Measurements from ENCODE around the gene B3GNT8. TPM values are rescaled to one million over a fixed set of nuclear protein-coding genes. Genes with fewer than 3 reads are reported as not detected.
"Not testable (repeated sequence)": the region's sequence is repeated elsewhere in the genome, so short reads cannot be mapped to it uniquely, and the experiment has no call there.

The B3GNT8 gene
- total RNA-seq, 2 donors from 2014 or later, result 4.0 to 4.2 TPM

DNA sequence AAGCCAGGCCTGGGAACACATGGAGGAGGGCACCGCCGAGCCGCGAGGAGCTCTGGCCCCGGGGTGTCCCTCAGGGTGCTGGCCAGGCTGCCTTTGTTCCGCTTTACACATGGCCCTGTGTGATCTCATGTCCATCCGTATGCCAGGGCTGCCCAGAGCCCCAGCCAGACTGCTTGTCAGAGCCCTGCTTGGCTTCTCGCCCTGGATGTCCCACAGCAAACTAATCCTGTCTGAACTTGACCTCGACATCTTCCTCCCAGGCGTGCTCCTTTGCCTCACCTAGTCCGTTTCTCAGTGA lies 15.3 kb downstream of the B3GNT8 start:
- H3K9me3 ChIP-seq, result no peaks in the 10 kb centered on the region
- H3K27me3 ChIP-seq (replicated peaks; ENCODE audit: insufficient read depth), result no peaks in the 10 kb centered on the region
- TF ChIP-seq, protein P1, sequence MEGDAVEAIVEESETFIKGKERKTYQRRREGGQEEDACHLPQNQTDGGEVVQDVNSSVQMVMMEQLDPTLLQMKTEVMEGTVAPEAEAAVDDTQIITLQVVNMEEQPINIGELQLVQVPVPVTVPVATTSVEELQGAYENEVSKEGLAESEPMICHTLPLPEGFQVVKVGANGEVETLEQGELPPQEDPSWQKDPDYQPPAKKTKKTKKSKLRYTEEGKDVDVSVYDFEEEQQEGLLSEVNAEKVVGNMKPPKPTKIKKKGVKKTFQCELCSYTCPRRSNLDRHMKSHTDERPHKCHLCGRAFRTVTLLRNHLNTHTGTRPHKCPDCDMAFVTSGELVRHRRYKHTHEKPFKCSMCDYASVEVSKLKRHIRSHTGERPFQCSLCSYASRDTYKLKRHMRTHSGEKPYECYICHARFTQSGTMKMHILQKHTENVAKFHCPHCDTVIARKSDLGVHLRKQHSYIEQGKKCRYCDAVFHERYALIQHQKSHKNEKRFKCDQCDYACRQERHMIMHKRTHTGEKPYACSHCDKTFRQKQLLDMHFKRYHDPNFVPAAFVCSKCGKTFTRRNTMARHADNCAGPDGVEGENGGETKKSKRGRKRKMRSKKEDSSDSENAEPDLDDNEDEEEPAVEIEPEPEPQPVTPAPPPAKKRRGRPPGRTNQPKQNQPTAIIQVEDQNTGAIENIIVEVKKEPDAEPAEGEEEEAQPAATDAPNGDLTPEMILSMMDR (IDR thresholded peaks at IDR 0.05), result no peak
- peaks cover 7 to 24% of the 10 kb centered on the region in 2 donors for H3K4me1 ChIP-seq (ENCODE audit: control insufficient read depth in 1 of 2, low read depth in 2 of 2)
- H3K27ac ChIP-seq, result no peak overlapping the region
- peaks cover 46% of the 10 kb centered on the region for H3K36me3 ChIP-seq
- no peak for ATAC-seq (ENCODE audit: insufficient number of reproducible peaks, low FRiP score, low read depth)
- H3K4me3 ChIP-seq, result no peak overlapping the region
- DNase-seq (ENCODE audit: low spot score), result no peak

DNA sequence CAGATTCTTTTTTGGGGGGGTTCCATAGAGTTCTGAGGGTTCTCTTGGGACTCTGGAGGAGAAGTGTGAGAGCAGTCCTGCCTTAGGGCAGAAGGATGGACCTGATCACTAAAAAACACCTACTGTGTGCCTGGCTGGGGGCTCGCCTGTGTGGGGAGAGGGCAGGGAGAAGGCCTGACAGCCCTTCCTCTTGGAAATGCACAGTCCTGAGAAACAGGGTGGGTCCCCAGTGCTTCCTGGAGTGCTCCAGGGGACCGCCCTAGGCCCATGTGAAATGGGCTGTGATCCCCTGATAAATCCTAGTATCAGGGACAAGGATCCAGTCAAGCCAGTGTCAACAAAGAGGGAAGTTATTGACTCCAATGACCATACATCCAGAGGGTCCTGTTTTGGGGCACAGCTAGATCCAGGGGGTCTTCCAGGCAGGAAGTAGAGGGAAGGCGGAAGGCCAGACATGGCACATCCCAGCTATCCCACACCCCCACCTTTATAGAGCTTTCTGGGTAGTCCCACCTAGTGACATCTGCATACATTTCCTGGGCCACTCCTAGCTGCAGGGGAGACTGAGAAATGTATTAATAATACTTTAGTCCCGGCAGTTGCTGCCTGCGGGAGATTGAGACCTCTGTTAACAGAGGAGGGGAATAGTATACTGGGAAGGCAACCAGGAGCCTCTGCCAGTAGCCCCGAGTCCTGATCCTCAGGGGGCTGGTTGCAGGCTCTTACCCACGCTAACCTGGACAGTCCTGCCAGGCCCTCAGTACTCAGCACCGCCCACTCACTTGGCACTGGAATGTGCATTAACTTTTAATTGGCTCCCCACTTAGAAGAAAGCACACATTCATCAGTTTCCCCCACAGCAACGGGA lies 15.8 kb downstream of the B3GNT8 start:
- no peak overlapping the region for H3K4me3 ChIP-seq
- H3K27ac ChIP-seq, result no peak overlapping the region

DNA sequence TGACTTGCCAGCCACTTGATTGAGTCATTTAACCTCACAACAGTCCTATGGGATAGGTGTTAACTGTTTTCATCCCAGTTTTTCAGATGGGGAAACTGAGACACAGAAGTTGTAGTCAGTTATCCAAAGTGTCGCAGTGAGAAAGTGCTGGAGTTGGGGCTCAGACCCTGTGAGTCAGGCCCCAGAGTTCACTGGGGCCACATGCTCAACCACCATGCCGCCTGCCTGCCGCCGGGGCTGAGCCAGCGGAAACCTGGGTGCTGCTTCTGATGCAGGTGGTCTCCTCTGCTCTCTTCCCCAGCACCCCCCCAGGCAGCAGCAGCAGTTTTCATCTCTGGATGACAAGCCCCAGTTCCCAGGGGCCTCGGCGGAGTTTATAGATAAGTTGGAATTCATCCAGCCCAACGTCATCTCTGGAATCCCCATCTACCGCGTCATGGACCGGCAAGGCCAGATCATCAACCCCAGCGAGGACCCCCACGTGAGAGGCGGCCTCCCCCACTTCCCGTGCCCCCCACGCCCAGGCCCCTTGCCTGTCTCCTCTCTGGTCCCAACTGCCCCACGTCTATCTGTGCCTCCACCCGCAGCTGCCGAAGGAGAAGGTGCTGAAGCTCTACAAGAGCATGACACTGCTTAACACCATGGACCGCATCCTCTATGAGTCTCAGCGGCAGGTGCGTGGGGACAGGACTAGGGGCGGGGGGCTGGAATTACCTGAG lies 16.7 kb downstream of the B3GNT8 start:
- Histone ChIP-seq H3K4me3 (no peak overlapping the region), H3K4me1 (ENCODE audit: control insufficient read depth in 1 of 2, low read depth in 2 of 2) (peaks cover 7 to 24% of the 10 kb centered on the region in 2 donors), H3K27me3 (replicated peaks; ENCODE audit: insufficient read depth) (no peaks in the 10 kb centered on the region), H3K36me3 (peaks cover 36% of the 10 kb centered on the region), H3K27ac (no peak overlapping the region), H3K9me3 (no peaks in the 10 kb centered on the region)
- TF ChIP-seq, protein P1 (IDR thresholded peaks at IDR 0.05), result no peak
- no peak for DNase-seq (ENCODE audit: low spot score)
- no peak for ATAC-seq (ENCODE audit: insufficient number of reproducible peaks, low FRiP score, low read depth)

More for the DNA sequence above, 15.8 kb downstream of the B3GNT8 start:
- Histone ChIP-seq H3K4me1 (ENCODE audit: control insufficient read depth in 1 of 2, low read depth in 2 of 2) (peaks cover 7 to 24% of the 10 kb centered on the region in 2 donors), H3K36me3 (peaks cover 40% of the 10 kb centered on the region), H3K9me3 (no peaks in the 10 kb centered on the region), H3K27me3 (replicated peaks; ENCODE audit: insufficient read depth) (no peaks in the 10 kb centered on the region)
- ATAC-seq (ENCODE audit: insufficient number of reproducible peaks, low FRiP score, low read depth) (no peak), DNase-seq (ENCODE audit: low spot score) (no peak)
- TF ChIP-seq, protein P1 (IDR thresholded peaks at IDR 0.05), result no peak

DNA sequence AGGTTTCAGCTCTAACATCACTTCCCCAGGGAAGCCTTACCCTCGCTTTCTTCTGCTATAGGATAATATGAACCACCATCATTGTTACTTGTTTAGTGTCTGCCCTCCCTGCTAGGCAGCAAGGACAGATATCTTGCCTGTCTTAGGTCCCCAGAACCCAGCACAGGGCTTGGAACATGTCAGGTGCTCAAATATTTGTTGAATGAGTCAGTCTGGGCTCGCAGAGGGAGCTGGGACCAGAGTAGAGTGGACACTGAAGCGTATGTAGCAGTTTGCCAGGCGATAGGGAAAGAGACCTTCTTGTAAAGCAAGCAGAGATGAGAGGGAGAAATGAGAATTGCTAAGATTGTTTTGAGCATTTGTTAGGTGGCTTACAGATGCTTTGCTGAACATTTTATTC lies 17.9 kb downstream of the B3GNT8 start:
- H3K4me3 ChIP-seq, result no peak overlapping the region

DNA sequence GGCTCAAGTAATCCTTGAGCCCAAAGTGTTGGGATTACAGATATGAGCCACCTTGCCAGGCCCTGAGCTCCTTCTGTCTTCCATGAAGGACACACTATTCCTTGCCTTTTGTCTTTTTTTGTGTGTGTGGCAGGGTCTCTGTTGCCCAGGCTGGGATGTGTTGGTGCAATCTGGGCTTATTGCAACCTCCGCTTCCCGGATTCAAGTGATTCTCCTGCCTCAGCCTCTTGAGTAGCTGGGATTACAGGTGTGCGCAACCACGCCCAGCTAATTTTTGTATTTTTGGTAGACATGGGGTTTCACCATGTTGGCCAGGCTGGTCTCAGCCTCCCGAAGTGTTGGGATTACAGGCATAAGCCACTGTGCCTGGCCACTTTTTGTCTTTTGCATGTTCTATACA lies 18.3 kb downstream of the B3GNT8 start:
- not testable (repeated sequence) for ATAC-seq (ENCODE audit: insufficient number of reproducible peaks, low FRiP score, low read depth); H3K9me3 ChIP-seq; H3K27me3 ChIP-seq (replicated peaks; ENCODE audit: insufficient read depth); H3K4me3 ChIP-seq; DNase-seq (ENCODE audit: low spot score)
- peaks cover 23% of the 10 kb centered on the region for H3K36me3 ChIP-seq
- H3K27ac ChIP-seq, result peak overlapping the region; percentile 12 to 46
- H3K4me1 ChIP-seq (ENCODE audit: control insufficient read depth in 1 of 2, low read depth in 2 of 2), result peaks cover 7 to 24% of the 10 kb centered on the region in 2 donors

More for the DNA sequence above, 17.9 kb downstream of the B3GNT8 start:
- ATAC-seq (ENCODE audit: insufficient number of reproducible peaks, low FRiP score, low read depth), result peak; percentile 58
- no peak for DNase-seq (ENCODE audit: low spot score)
- TF ChIP-seq, protein P1 (IDR thresholded peaks at IDR 0.05), result no peak
- peaks cover 26% of the 10 kb centered on the region for H3K36me3 ChIP-seq
- H3K4me1 ChIP-seq (ENCODE audit: control insufficient read depth in 1 of 2, low read depth in 2 of 2), result peaks cover 7 to 24% of the 10 kb centered on the region in 2 donors
- H3K27me3 ChIP-seq (replicated peaks; ENCODE audit: insufficient read depth), result no peaks in the 10 kb centered on the region
- H3K27ac ChIP-seq, result peak overlapping the region; percentile 12 to 46
- H3K9me3 ChIP-seq, result no peaks in the 10 kb centered on the region

All from thoracic aorta (tissue), 2 donors.